Measurements from ENCODE around the gene HLTF. TPM values are rescaled to one million over a fixed set of nuclear protein-coding genes. Genes with fewer than 3 reads are reported as not detected.

HLTF gene
- total RNA-seq, 1 experiment from 2014 or later = 21.9 TPM

GRCh38 chr3:149061776-149062175 is 24.6 kb downstream of the HLTF start:
- intact Hi-C loops (cut with micrococcal nuclease) = no loop called here
- CTCF ChIA-PET = interaction anchor here (0.7 kb wide), 1 partner anchor 15 kb away, joined by 3 read pairs; no protein-coding TSS in a partner anchor
- no peaks in the 10 kb centered on the region for H3K27me3 Mint-ChIP-seq (ENCODE audit: insufficient read depth, unreplicated experiment)
- H3K4me3 Mint-ChIP-seq (ENCODE audit: unreplicated experiment) = no peak overlapping the region
- no peak for DNase-seq (ENCODE audit: unreplicated experiment)
- no peaks in the 10 kb centered on the region for H3K4me1 Mint-ChIP-seq (ENCODE audit: insufficient read depth, unreplicated experiment)
- no peak for TF ChIP-seq CTCF (IDR thresholded peaks at IDR 0.05; ENCODE audit: unreplicated experiment)
- BruUV-seq (replicated peaks) = no TSS peak
- H3K27ac Mint-ChIP-seq (ENCODE audit: low read depth, unreplicated experiment) = no peak overlapping the region
- POLR2A ChIA-PET = interaction anchor here (1.0 kb wide), 1 partner anchor 11 kb away, joined by 4 read pairs; no protein-coding TSS in a partner anchor
- no peaks in the 10 kb centered on the region for H3K9me3 Mint-ChIP-seq (ENCODE audit: unreplicated experiment)
- peaks cover 18% of the 10 kb centered on the region for H3K36me3 Mint-ChIP-seq (ENCODE audit: insufficient read depth, unreplicated experiment)

GRCh38 chr3:149058602-149059001 is 27.7 kb downstream of the HLTF start:
- TF ChIP-seq CTCF (IDR thresholded peaks at IDR 0.05; ENCODE audit: unreplicated experiment) = no peak
- DNase-seq (ENCODE audit: unreplicated experiment) = no peak
- Mint-ChIP-seq H3K36me3 (ENCODE audit: insufficient read depth, unreplicated experiment) (peaks cover 40% of the 10 kb centered on the region), H3K4me1 (ENCODE audit: insufficient read depth, unreplicated experiment) (no peaks in the 10 kb centered on the region), H3K27ac (ENCODE audit: low read depth, unreplicated experiment) (peak overlapping the region; percentile 36), H3K9me3 (ENCODE audit: unreplicated experiment) (peaks cover 6% of the 10 kb centered on the region), H3K4me3 (ENCODE audit: unreplicated experiment) (no peak overlapping the region), H3K27me3 (ENCODE audit: insufficient read depth, unreplicated experiment) (no peaks in the 10 kb centered on the region)
- ChIA-PET POLR2A (no interaction called here), CTCF (interaction anchor here (0.6 kb wide), 1 partner anchor 19 kb away, joined by 3 read pairs; no protein-coding TSS in a partner anchor)
- intact Hi-C loops (cut with micrococcal nuclease) = no loop called here
- no TSS peak for BruUV-seq (replicated peaks)

DNA sequence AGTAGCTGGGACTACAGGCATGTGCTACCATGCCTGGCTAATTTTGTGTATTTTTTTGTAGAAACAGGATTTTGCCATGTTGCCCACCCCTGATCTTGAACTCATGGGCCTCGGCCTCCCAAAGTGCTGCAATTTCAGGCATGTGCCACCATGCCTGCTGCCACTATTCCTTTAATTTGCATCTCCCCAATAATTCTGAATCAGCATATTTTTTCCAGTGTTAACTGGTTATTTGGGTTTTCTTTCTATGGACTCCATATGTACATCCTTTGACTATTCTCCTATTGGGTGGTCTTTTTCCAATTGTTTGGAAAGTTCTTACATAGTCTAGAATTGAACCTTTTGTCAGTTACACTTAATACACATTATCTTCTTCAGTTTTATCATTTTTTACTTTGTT is 28.1 kb downstream of the HLTF start:
- Mint-ChIP-seq H3K36me3 (ENCODE audit: insufficient read depth, unreplicated experiment) (peaks cover 42% of the 10 kb centered on the region), H3K9me3 (ENCODE audit: unreplicated experiment) (peaks cover 6% of the 10 kb centered on the region), H3K27ac (ENCODE audit: low read depth, unreplicated experiment) (no peak overlapping the region), H3K4me3 (ENCODE audit: unreplicated experiment) (no peak overlapping the region), H3K27me3 (ENCODE audit: insufficient read depth, unreplicated experiment) (no peaks in the 10 kb centered on the region), H3K4me1 (ENCODE audit: insufficient read depth, unreplicated experiment) (no peaks in the 10 kb centered on the region)
- intact Hi-C loops (cut with micrococcal nuclease) = no loop called here
- POLR2A ChIA-PET = interaction anchor here (0.6 to 1.1 kb wide), 2 partner anchors 14 to 49 kb away, joined by 3 to 4 read pairs; no protein-coding TSS in a partner anchor
- no TSS peak for BruUV-seq (replicated peaks)
- DNase-seq (ENCODE audit: unreplicated experiment) = no peak
- no peak for TF ChIP-seq CTCF (IDR thresholded peaks at IDR 0.05; ENCODE audit: unreplicated experiment)
- CTCF ChIA-PET = interaction anchor here (0.6 kb wide), 1 partner anchor 18 kb away, joined by 3 read pairs; no protein-coding TSS in a partner anchor

GRCh38 chr3:149055575-149055974 is 30.8 kb downstream of the HLTF start:
- ChIA-PET CTCF (no interaction called here), POLR2A (no interaction called here)
- intact Hi-C loops (cut with micrococcal nuclease) = no loop called here
- TF ChIP-seq CTCF (IDR thresholded peaks at IDR 0.05; ENCODE audit: unreplicated experiment) = no peak
- no peaks in the 10 kb centered on the region for H3K4me1 Mint-ChIP-seq (ENCODE audit: insufficient read depth, unreplicated experiment)
- no TSS peak for BruUV-seq (replicated peaks)
- H3K4me3 Mint-ChIP-seq (ENCODE audit: unreplicated experiment) = no peak overlapping the region
- no peaks in the 10 kb centered on the region for H3K27me3 Mint-ChIP-seq (ENCODE audit: insufficient read depth, unreplicated experiment)
- DNase-seq (ENCODE audit: unreplicated experiment) = no peak
- H3K27ac Mint-ChIP-seq (ENCODE audit: low read depth, unreplicated experiment) = no peak overlapping the region
- peaks cover 6% of the 10 kb centered on the region for H3K9me3 Mint-ChIP-seq (ENCODE audit: unreplicated experiment)
- peaks cover 43% of the 10 kb centered on the region for H3K36me3 Mint-ChIP-seq (ENCODE audit: insufficient read depth, unreplicated experiment)
